Bronchial epithelial cell (primary cell): Measurements from ENCODE around the gene TUBA8. TPM values are rescaled to one million over a fixed set of nuclear protein-coding genes. Genes with fewer than 3 reads are reported as not detected.
A peak's percentile ranks its signal among the peaks of the same experiment; 100 is the strongest.
"Not testable (repeated sequence)": the region's sequence is repeated elsewhere in the genome, so short reads cannot be mapped to it uniquely, and the experiment has no call there.

ENCODE experiments used
- DNase-seq: peaks from one replicate; pipeline ENCODE4 v3.0.0-alpha.2; 2010; ENCODE audit warnings: low read depth
- FAIRE-seq: peaks from 2 replicates; lab custom pipeline; 2011; peaks lifted over from hg19 to GRCh38; lab: Jason Lieb, UNC
- H3K27me3 ChIP-seq: 2 replicates; pipeline ENCODE4 v1.5.1; 2011; ENCODE audit warnings: low read length; ENCODE audit not compliant: control insufficient read depth, insufficient read depth
- H3K36me3 ChIP-seq: 2 replicates; pipeline ENCODE4 v1.5.1; 2011; ENCODE audit warnings: low read length; ENCODE audit not compliant: control insufficient read depth, insufficient read depth
- H3K4me3 ChIP-seq: 2 replicates; pipeline ENCODE4 v1.5.1; 2011; ENCODE audit warnings: mild to moderate bottlenecking, low read depth, low read length, control low read depth
- CTCF ChIP-seq: IDR thresholded peaks from 2 replicates; pipeline ENCODE4 v1.5.1; 2011; ENCODE audit warnings: mild to moderate bottlenecking, moderate library complexity, low read length, control low read depth, inconsistent platforms; ENCODE audit not compliant: insufficient read depth, severe bottlenecking
- total RNA-seq: library from RNA; depleted of rRNA; stranded (reverse); fragments of >200 nt; gene quantifications from 2 replicates; pipeline ENCODE4 v1.2.1, GENCODE V29; 2014

The TUBA8 gene
- total RNA-seq: 0.13 and 0.26 TPM in 2 replicates

- FAIRE-seq: no peak
- H3K27me3 ChIP-seq: peaks cover 9% of the 10 kb centered on the region
- H3K4me3 ChIP-seq: peak within 1 kb of the TSS; percentile 28
- no peak for TF ChIP-seq CTCF
- no peaks in the 10 kb centered on the region for H3K36me3 ChIP-seq
- peak; percentile 20 for DNase-seq
Measured at GRCh38 chr22:18110194-18110953, at the start of gene TUBA8. Gene TUBA8 (plus strand): TSS chr22:18110809. CDS start chr22:18110866, 57 bp downstream.

GRCh38 chr22:18062421-18062820 is 48.2 kb upstream of the TUBA8 start:
- H3K36me3 ChIP-seq: no peaks in the 10 kb centered on the region
- no peak overlapping the region for H3K4me3 ChIP-seq
- no peak for FAIRE-seq
- no peak for TF ChIP-seq CTCF
- no peak for DNase-seq
- H3K27me3 ChIP-seq: no peaks in the 10 kb centered on the region

GRCh38 chr22:18063306-18063705 is 47.3 kb upstream of the TUBA8 start:
- DNase-seq (no peak), FAIRE-seq (no peak)
- no peak for TF ChIP-seq CTCF
- H3K27me3 ChIP-seq: no peaks in the 10 kb centered on the region
- H3K36me3 ChIP-seq: no peaks in the 10 kb centered on the region
- H3K4me3 ChIP-seq: no peak overlapping the region

GRCh38 chr22:18063715-18064114 is 46.9 kb upstream of the TUBA8 start:
- not testable (repeated sequence) for H3K36me3 ChIP-seq, FAIRE-seq, DNase-seq

GRCh38 chr22:18064636-18065035 is 46.0 kb upstream of the TUBA8 start:
- no peak for TF ChIP-seq CTCF
- DNase-seq: peak; percentile 81
- no peak for FAIRE-seq
- H3K4me3 ChIP-seq: no peak overlapping the region
- H3K27me3 ChIP-seq: no peaks in the 10 kb centered on the region
- no peaks in the 10 kb centered on the region for H3K36me3 ChIP-seq

More at GRCh38 chr22:18063715-18064114, 46.9 kb upstream of the TUBA8 start:
- H3K4me3 ChIP-seq, H3K27me3 ChIP-seq: not testable (repeated sequence)

- Histone ChIP-seq H3K4me3 (no peak overlapping the region), H3K27me3 (no peaks in the 10 kb centered on the region), H3K36me3 (no peaks in the 10 kb centered on the region)
- no peak for DNase-seq
- no peak for FAIRE-seq
- no peak for TF ChIP-seq CTCF
Measured at GRCh38 chr22:18065256-18065655, 45.4 kb upstream of the TUBA8 start.
